ENCODE measurements around the gene PLXNB2.

DNA sequence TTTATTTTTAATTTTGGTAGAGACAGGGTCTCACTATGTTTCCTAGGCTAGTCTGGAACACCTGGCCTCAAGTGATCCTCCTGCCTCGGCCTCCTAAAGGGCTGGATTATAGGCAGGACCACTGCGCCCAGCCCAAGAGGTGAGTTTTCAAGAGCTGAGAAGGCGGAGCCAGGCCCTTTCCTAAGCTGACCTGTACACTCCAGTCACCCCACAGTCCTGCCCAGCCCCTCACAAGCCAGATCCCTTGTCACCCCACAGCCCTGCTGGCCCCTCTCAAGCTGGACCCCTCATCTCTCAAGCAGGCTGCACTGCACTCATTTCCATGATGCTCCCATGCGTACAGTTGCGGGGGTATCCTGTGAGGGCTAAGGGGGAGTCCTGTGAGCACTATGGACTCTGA is 16.5 kb upstream of the PLXNB2 start:
- TF ChIP-seq, protein P1, sequence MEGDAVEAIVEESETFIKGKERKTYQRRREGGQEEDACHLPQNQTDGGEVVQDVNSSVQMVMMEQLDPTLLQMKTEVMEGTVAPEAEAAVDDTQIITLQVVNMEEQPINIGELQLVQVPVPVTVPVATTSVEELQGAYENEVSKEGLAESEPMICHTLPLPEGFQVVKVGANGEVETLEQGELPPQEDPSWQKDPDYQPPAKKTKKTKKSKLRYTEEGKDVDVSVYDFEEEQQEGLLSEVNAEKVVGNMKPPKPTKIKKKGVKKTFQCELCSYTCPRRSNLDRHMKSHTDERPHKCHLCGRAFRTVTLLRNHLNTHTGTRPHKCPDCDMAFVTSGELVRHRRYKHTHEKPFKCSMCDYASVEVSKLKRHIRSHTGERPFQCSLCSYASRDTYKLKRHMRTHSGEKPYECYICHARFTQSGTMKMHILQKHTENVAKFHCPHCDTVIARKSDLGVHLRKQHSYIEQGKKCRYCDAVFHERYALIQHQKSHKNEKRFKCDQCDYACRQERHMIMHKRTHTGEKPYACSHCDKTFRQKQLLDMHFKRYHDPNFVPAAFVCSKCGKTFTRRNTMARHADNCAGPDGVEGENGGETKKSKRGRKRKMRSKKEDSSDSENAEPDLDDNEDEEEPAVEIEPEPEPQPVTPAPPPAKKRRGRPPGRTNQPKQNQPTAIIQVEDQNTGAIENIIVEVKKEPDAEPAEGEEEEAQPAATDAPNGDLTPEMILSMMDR (IDR thresholded peaks at IDR 0.05) = no peak
- TF ChIP-seq POLR2A (IDR thresholded peaks at IDR 0.05) = no peak

Data from lower leg skin (tissue), 3 donors.